Measurements from ENCODE around the gene ENPP1.

DNA sequence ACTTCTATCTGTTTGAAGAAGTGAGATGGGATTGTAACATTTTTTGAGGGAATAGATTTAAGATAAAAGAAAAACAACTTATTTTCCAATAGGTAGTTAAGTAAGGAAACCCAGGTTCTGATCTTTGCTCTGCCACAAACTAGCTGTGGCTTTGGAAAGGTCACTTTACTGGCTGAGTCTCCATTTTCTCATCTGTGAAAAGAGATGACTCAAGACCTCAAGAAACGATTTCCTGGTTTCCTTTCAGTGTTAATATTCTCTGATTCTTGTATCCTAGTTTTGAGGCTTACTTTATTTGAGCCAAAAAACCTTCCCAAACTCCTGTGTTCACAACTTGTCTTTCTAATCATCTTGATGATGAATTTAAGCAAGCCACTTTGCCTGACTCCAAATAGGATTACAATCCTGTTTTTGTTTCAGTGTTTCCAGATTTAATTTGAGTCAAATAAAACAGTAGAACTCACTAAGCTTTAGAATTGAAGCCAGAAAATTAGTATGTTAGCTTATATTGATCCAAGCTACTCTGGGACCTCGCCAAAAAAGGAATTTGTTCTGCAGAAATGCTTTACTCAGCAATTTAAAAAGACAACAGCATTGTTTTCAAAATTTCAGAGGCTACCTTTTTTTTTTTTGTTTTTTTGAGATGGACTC is 51.1 kb downstream of the ENPP1 start:
- TF ChIP-seq CTCF (conservative IDR thresholded peaks at IDR 0.05; ENCODE audit: low read length) (no peak), EZH2phosphoT487 (IDR thresholded peaks at IDR 0.05; ENCODE audit: borderline replicate concordance, low read depth, low read length) (no peak)

Measured in OCI-LY7 (cell line).